GM19463 (cell line): ENCODE measurements around the gene LRRTM4.
"Not testable (repeated sequence)": the region's sequence is repeated elsewhere in the genome, so short reads cannot be mapped to it uniquely, and the experiment has no call there.

Experiments
- ATAC-seq: cut with Tn5 transposase; IDR thresholded peaks from one replicate; pipeline ENCODE4 v1.9.1; 2021; ENCODE audit warnings: mild to moderate bottlenecking, moderate library complexity; ENCODE audit not compliant: unreplicated experiment

LRRTM4 gene

DNA sequence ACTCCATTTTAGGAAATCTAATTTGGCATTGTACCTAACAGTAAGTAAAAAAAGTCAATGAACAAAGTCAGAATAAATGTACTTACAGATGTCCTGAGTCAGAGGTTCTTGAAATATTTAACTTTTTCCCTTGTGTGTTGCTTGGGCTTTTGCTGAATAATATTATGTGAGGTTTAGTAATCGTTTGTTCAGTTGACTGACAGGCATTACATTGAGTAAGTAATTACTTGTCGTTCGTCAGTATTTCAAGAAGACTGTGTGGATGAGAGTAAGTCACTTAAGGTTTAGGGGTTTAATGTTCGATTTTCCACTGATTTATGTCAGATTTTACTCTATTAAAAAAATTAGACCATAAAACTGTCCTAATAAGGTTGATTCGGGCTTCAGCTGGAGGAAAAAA lies 342.9 kb downstream of the LRRTM4 start:
- no peak for ATAC-seq

DNA sequence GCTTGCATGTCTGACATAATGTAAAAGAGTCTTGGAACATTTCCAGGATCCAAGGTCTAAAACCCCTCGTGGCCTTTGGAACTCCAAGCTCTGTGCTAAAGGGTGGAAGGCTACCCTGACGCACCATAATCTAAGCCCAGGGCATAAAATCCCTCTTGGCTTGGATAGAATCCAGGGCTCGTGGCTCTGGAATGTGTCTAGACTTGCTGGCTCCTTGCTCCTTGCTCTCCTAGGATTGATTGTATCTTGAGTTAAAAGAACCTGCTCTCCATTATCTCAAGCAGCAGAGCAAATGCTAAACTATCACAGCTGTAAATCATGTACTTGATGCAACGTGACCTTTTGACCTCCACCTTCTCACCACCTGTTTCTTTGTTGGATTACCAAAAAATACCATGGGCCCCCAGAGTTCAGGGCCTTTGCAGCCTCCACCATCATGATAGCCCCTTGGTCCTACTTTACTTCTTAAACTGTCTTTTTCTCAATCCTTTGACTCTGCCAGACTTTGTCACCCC lies 346.9 kb downstream of the LRRTM4 start:
- ATAC-seq: not testable (repeated sequence)

DNA sequence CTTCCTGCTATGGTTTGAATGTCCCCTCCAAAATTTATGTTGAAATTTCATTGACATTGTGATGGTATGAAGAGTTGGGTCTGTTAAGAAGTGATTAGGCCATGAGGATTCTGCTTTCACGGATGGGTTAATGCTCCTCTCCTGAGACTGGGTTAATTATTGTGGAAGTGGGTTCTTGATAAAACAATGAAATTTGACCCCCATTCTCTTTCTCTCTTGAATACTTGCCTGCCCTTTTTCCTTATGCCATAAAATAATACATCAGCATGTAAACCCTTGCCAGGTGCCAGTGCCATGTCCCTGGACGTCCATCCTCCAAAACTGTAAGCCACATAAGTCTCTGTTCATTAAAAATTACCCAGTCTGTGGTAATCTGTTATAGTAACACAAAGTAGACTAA lies 352.8 kb downstream of the LRRTM4 start:
- no peak for ATAC-seq

DNA sequence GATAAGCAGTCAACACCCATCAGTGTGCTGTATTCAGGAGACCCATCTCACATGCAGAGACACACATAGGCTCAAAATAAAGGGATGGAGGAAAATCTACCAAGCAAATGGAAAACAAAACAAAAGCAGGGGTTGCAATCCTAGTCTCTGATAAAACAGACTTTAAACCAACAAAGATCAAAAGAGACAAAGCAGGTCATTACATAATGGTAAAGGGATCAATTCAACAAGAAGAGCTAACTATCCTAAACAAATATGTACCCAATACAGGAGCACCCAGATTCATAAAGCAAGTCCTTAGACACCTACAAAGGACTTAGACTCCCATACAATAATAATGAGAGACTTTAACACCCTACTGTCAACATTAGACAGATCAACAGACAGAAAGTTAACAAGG lies 358.2 kb downstream of the LRRTM4 start:
- ATAC-seq: not testable (repeated sequence)

DNA sequence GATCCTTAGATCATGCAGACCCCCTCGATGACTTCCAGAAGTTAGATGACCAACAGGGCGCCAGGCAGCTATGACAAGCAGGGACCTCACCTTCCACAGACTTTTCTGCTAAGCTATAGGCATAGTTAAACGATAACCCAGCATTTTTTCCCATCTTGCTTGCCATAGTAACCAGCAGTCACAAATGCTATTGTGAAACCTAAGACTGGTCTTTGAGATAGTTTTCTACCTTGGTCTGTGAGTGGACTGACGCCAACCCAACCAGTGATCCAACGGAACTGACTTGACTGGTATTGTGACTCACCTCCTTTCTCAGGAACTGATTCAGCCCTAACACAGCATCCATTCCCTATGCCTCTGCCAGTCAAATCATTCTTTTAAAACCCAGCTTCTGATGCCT lies 361.2 kb downstream of the LRRTM4 start:
- no peak for ATAC-seq

DNA sequence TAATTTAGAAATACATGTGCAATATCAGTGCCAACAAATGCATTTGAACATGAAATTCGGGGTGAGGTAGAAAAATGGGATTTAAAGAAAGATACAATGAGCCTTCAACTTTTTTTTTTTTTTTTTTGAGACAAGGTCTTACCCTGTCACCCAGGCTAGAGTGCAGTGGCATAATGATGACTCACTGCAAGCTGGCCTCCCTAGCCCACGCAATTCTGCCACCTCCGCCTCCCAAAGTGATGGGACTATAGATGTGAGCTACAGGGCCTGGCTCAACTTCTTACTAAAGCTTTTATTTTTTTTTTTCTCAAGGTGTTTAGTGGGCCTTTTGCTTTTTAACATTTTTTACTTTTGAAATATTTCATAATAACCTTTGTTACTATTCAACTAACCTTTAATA lies 365.6 kb downstream of the LRRTM4 start:
- no peak for ATAC-seq

DNA sequence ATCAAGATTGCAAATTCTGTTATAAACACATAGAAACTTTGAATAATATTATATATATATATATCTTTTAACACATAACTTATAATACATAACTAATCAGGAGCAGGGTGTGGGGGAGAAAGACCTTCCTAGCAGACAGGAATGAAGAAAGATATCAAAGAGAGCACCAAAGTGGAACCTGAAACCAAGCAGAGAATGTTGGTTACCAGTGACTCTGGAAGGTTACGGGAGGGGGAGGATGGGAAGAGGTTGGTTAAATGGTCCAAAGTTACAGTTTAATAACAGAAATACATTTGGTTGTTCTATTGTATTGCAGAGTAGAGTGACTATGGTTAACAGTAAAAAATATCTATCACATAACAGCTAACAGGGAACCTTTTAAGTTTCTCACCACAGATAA lies 366.7 kb downstream of the LRRTM4 start:
- no peak for ATAC-seq

DNA sequence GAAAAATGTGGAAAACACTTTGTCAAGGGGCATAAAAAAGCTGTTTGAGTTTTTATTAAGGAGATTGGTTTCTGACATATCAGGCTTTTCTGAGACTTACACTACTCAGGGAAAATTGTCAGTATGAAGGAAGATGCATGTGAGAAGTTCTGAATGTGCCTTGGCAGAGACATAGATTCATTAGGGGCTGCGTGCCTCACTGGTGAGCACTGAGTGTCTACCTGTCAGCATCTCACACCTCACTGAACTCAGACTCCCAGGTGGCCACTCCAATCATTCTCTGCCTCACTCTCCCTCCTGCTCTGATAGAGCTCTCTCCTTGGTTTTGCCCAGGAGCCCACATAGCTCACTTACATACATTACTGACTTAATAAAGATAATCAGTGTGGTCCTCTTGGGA lies 372.6 kb downstream of the LRRTM4 start:
- no peak for ATAC-seq

DNA sequence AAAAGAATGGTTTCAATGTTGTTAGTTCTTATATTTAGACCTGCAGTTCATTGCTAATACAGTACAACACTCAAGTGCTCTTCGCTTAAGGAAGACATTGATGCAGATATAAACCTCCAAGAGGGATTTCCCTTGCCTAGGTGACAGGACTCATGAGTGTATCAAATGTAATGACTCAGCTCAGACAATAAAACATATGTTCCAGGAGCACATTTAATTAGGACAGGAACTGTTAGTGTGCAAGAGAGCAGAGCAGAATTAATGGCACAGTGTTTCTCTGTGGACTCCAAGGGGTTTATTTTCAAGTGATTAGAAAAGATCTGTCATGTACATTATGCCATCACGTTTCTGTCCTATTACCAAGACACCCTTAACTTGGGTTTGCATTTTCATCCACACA lies 375.0 kb downstream of the LRRTM4 start:
- ATAC-seq: no peak

DNA sequence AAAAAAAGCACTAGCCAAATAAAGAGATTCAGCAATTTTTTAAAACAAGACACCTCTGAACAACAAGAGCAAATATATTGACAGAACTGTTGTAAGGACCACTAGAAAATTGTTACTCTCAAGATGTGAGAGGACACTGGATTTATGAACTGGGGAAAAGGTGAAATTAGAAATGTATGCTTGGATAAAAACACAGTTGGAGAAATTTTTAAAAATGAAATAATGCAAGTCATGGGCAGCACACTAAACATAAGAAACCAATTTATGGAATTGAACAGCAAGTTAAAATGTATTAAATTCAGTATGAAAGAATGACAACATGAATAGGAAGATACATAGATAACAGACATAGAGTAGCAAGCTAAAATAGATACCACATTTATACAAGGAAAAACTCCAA lies 377.4 kb downstream of the LRRTM4 start:
- ATAC-seq: no peak

DNA sequence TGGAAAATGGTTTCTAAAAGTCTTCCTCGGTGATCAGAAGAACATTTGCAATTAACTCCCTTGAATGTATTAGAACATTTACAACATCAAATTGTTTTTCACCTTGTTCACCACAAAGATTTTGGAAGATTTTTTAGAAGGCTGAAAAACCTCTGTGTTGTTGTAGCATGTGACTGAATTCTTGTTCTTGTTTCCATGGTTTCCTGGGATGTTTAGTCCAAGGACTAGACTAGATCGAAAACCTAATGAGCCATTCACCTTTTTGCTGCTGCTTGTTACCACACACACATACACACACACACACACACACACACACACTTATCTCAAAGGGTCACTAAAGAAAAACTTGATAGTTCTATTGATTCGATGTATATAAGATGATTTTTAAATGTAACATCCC lies 380.0 kb downstream of the LRRTM4 start:
- ATAC-seq: no peak

DNA sequence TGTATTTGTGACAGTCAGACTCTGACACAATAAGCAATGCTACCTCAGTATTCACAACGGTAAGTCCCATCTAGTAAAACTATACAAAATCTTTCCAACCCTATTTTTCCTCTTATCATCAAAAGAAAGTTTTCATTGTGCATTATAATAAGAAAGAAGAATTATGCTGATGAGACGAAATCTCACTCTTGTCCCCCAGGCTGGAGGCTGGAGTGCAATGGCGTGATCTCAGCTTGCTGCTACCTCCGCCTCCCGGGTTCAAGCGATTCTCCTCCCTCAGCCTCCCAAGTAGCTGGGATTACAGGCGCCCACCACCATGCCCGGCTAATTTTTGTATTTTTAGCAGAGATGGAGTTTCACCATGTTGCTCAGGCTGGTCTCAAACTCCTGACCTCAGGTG lies 393.7 kb downstream of the LRRTM4 start:
- not testable (repeated sequence) for ATAC-seq

DNA sequence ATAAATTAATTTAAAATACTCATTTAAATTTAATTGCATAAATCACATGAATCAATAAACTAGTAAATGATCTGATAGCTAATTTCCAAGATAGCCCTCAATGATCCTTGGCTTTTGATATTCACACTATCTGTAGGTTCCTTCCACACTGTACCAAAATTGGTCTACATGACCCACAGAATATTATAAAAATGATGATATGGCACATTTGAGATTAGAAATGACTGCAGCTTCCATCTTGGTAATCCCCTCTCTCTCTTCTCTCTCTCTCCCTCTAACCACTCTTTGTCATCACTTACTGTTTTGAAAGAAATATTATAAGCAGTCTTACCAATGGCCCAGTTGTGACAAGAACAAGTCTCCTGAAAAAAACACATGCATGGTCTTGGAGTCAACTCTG lies 394.8 kb downstream of the LRRTM4 start:
- no peak for ATAC-seq

DNA sequence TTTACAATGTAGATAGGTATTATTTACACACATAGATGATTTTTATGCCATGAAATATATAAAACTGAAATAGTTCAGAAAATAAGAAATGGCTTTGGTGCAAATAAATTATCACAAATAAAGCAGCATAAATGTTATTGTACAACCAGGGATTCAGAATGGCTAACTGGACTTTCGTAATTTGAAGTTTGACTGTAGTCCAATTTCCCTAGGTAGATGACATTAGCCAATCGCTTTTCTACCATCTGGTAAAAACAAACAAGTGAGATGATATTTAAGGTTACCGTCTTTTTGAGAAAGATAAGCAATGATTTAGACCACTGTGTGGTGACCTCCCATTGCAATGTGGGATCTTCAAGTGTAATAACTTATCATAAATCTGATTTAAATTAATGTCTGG lies 400.7 kb downstream of the LRRTM4 start:
- no peak for ATAC-seq

DNA sequence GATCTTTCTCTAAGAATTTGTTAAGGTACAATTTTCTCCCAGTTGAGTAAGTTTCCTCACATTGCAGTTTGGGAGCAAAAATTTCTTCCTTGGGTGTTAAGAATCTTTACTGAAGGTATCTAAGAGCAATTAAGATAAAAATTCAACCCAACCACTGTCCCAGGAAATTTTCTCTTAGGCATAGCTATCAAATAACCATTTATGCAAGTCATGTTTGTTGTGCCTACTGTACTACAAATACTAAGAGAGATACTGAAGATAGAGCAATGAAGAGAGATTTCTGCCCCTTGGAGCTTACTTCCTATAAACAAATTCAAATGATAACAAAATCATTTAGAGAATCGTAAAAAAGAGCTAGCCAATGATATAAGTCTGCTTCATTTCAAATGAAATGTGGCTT lies 402.8 kb downstream of the LRRTM4 start:
- ATAC-seq: no peak

DNA sequence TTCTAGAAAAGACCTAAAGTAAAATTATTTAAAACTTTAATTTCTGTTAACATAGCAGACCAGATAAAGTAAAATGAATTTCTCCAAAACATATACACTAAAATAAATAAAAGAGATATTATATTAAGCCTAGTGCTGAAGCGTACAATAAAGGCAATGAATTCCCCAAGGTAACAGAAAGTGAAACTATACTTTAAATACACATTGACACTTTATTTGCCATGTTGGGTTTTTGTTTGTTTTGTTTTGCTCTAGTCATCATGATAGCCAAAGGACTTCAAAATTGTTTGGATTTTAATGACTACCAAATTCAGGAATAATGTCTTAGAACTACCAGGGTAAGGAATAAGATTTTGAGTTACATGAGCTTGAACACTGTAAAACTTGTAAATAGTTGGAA lies 413.3 kb downstream of the LRRTM4 start:
- no peak for ATAC-seq

DNA sequence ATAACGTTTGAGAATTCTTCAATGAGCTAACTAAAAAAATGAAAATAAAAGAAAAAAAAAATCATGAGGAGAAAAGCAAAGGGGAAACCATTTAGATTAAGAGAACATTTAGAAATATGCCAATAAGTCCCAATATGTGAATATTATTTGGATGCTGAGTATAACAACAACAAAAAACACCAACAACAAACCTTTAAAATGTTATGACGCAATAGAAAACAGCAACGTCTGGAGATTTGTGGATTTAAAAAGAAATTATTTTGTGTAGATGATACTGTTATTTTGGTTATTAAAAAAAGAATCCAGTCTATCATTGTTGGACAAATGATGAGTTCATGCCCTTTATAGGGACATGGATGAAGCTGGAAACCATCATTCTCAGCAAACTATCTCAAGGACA lies 417.2 kb downstream of the LRRTM4 start:
- ATAC-seq: no peak

DNA sequence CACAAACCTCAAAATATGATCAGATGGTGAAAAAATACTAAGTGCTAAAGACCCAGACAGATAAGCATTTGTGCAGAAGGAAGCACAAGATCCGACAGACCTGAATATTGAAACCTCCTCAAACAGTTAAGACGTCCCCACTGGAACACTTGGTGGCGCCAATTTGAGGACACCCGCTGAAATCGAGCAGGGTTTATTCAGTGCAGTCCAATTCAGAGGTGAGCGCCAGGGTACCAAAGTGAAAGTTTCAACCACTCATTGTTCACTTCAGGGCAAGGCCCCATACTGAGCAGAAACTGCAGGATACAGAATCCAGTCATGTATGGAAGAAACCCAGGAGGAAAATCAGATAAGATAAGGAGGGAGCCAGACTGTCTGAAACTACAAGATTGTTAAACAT lies 417.6 kb downstream of the LRRTM4 start:
- no peak for ATAC-seq

DNA sequence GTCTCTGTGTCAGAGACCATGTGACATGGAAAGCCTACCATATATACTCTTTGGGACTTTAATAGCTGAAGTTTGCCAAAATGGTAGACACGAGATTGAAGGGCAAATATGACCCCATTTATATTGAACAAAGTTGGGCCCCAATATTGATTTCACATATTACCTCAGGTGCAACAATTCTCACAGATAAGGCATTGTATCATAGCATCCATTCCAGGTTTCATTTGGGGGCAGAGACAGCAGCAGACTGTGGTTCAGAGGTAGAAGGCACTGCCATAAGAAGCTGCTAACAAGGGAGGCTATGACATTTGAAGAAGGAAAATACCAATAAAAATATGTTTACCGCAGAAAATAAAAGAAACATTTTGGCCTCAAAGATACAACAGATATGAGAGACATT lies 419.2 kb downstream of the LRRTM4 start:
- no peak for ATAC-seq

DNA sequence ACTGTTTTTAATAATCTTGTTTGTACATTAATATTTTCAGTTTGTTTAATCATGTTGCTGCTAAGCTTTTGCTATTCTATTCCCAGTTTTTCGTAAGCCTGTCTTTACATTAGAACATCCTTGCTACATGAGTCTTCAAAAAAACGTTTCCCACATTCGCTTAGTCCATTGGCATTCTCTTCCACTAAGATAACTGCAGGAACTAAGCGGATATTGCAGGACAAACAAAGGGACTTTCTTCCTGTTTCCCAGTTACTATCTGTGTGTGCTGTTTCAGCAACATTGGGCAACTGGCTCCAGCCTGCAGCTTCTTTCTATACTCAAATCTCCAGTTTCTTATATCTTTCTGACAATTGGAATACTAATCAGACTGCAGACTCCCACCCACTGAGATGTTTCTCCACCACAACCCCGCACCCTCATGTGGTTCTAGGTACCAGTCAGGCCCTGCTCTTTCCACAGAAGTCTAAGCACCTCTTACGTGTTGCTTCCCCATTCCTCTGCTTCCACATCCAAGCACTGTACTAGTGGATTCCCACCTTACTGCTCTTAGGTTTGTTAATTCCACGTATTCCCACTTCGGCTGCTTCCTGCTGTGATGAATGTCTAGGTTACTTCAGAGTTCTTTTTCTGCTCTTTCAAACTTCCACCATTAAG lies 420.3 kb downstream of the LRRTM4 start:
- ATAC-seq: no peak

DNA sequence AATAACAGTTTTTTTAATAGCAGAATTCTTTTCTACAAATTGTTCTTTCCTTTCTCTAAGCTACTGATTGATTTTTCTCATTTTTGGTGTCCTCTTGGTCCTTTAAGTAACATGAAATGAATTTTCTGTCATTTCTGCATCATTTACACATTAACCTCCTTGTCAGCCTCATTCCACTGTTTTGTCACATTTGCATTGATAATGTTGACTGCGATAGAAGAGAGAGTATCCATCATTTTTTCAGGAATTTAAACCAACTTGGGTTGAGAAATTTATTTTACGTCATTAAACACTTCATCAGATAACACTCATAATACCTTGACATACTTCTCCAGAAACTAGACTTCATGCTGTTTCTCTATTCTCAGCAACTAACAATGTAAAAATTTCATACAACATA lies 422.2 kb downstream of the LRRTM4 start:
- ATAC-seq: no peak

DNA sequence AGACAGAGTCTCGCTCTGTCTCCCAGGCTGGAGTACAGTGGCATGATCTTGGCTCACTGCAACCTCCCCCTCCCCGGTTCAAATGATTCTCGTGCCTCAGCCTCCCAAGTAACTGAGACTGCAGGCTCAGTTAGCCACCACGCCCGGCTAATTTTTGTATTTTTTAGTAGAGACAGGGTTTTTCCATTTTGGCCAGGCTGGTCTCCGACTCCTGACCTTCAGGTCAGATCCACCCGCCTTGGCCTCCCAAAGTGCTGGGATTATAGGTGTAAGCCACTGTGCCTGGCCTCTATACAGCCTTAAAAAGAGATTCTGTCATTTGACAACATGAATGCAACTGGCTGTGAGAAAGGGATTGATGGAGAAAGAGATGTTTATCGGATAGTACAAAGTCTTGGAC lies 426.7 kb downstream of the LRRTM4 start:
- ATAC-seq: not testable (repeated sequence)

DNA sequence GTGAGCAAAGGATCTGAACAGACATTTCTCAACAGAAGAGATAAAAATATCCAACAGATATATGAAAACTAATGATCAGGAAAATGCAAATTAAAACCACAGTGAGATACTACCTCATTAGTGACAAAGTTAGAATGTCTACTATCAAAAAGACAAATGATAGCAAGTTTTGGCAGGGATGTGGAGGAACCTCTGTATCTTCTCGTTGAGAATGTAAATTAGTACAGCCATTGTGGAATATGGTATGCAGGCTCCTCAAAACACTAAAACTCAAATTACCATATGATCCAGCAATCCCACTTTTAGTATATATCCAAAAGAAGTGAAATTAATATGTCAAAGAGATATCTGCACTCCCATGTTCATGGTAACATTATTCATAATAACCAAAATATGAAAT lies 427.1 kb downstream of the LRRTM4 start:
- ATAC-seq: no peak
